NCI-H2196 (cell line): ENCODE results near the gene INO80B.
"Not testable (repeated sequence)": the region's sequence is repeated elsewhere in the genome, so short reads cannot be mapped to it uniquely, and the experiment has no call there.

Experiments
- DNase-seq: peaks from one replicate; lab custom pipeline; 2025; ENCODE audit not compliant: unreplicated experiment; lab: John Stamatoyannopoulos, UW

Gene INO80B

GRCh38 chr2:74454654-74455511 lies at the start of gene INO80B:
TSS of gene INO80B (plus strand) at chr2:74455087. CDS start at chr2:74455117, 30 bp downstream.
- peak; percentile 81 for DNase-seq

- no peak for DNase-seq
These were observed 48.9 kb upstream of the INO80B start for GRCh38 chr2:74406035-74406434.

GRCh38 chr2:74407682-74408081 lies 47.2 kb upstream of the INO80B start:
- DNase-seq, result no peak

- DNase-seq, result no peak
These were observed 41.7 kb upstream of the INO80B start for GRCh38 chr2:74413001-74413698.

- no peak for DNase-seq
These were observed 40.4 kb upstream of the INO80B start for GRCh38 chr2:74414441-74414840.

- no peak for DNase-seq
These were observed 39.8 kb upstream of the INO80B start for GRCh38 chr2:74414881-74415761.

GRCh38 chr2:74415762-74416395 lies 39.0 kb upstream of the INO80B start:
- DNase-seq, result no peak

- DNase-seq, result no peak
These were observed 38.1 kb upstream of the INO80B start for GRCh38 chr2:74416778-74417177.

- DNase-seq, result no peak
These were observed 37.7 kb upstream of the INO80B start for GRCh38 chr2:74417197-74417596.

- DNase-seq, result no peak
These were observed 37.1 kb upstream of the INO80B start for GRCh38 chr2:74417763-74418162.

GRCh38 chr2:74418312-74418711 lies 36.6 kb upstream of the INO80B start:
- no peak for DNase-seq

GRCh38 chr2:74419345-74419744 lies 35.5 kb upstream of the INO80B start:
- no peak for DNase-seq

GRCh38 chr2:74420006-74420405 lies 34.9 kb upstream of the INO80B start:
- no peak for DNase-seq

- DNase-seq, result not testable (repeated sequence)
These were observed 34.3 kb upstream of the INO80B start for GRCh38 chr2:74420443-74421103.

GRCh38 chr2:74421221-74421870 lies 33.5 kb upstream of the INO80B start, which contains the start of the genes C2orf81 and WDR54:
TSS of gene C2orf81 (minus strand) at chr2:74421619. CDS start at chr2:74421560, 59 bp downstream.
TSS of gene WDR54 (plus strand) at chr2:74421730. CDS start at chr2:74422154, 424 bp downstream.
- DNase-seq, result peak; percentile 85

GRCh38 chr2:74423231-74424095 lies 31.4 kb upstream of the INO80B start:
- no peak for DNase-seq

- no peak for DNase-seq
These were observed 30.5 kb upstream of the INO80B start for GRCh38 chr2:74424139-74424992.

- no peak for DNase-seq
These were observed 29.9 kb upstream of the INO80B start for GRCh38 chr2:74424995-74425406.
